ENCODE results near the gene EYA4. TPM values are rescaled to one million over a fixed set of nuclear protein-coding genes. Genes with fewer than 3 reads are reported as not detected.

EYA4 gene
- total RNA-seq, 2 experiments from 2014 or later: not detected

DNA sequence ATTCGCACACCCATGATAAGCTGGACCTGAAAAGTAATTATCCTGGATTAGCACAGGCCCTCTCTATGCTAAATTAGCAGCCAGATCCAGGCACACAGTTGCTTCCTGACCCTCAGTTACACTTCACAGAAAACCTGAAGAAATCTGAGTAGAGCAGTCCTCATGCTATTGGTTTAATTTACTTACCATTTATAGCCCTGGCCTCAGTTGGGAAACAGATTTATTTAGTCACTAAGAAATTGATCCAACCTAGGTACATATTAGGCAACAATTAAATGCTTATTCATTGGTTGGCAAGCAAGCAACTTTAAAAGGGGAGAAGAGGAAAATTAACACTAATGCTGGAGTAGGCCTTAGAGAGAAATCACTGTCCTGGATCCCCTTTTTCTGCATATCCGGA, 15.6 kb upstream of the EYA4 start:
- no peak for ATAC-seq (ENCODE audit: low read depth)
- POLR2A ChIA-PET: no interaction called here
- no peaks in the 10 kb centered on the region for H3K36me3 Mint-ChIP-seq

DNA sequence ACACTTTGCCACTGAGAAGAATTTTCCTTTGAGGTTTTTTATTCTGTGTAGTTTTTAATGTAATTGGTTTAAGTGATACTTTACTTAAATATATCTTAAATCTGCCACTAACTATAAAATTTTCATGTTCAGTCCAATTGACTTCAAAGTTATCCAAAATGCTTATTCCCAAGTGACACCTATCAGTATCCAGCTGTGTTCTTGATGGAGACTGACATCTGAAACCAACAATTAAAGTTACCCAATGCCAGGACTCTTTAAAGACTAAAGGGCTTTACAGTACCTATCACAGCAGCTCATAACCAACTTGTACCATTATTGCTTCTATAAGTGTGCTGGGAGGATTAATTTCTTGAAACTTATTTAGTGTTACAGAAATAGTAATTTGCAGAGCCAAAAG, 13.8 kb upstream of the EYA4 start:
- POLR2A ChIA-PET: no interaction called here
- no peak for DNase-seq
- no peak overlapping the region for H3K4me3 Mint-ChIP-seq
- H3K4me1 Mint-ChIP-seq: no peaks in the 10 kb centered on the region
- ATAC-seq (ENCODE audit: low read depth): no peak
- no peaks in the 10 kb centered on the region for H3K27me3 Mint-ChIP-seq
- no peaks in the 10 kb centered on the region for H3K9me3 Mint-ChIP-seq
- H3K27ac Mint-ChIP-seq: no peak overlapping the region
- no peaks in the 10 kb centered on the region for H3K36me3 Mint-ChIP-seq

More for the DNA sequence above, 15.6 kb upstream of the EYA4 start:
- no peak for DNase-seq
- Mint-ChIP-seq H3K9me3 (no peaks in the 10 kb centered on the region), H3K4me1 (no peaks in the 10 kb centered on the region), H3K4me3 (no peak overlapping the region), H3K27ac (no peak overlapping the region), H3K27me3 (peaks cover 2% of the 10 kb centered on the region)

DNA sequence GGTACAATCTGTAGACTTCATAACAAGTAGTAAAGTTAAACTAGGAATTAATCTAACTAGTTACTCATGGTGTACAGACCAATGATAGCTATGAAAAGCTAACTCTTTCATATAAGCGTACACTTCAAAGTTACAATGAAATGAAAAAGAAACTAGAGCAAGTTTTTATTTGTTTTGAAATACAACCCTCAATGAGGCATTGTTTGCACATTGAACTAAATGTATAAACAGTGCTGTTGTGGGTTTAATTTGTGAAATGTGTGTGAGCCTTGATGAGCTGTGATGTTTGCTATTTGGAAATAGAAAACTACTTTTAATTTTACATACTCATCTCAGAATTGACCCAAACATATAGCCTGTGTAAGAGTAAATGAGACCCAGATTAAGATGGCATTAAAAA, 11.1 kb upstream of the EYA4 start:
- H3K4me3 Mint-ChIP-seq: no peak overlapping the region
- no peaks in the 10 kb centered on the region for H3K36me3 Mint-ChIP-seq
- no peak overlapping the region for H3K27ac Mint-ChIP-seq
- DNase-seq (no peak), ATAC-seq (ENCODE audit: low read depth) (no peak)
- POLR2A ChIA-PET: no interaction called here
- H3K4me1 Mint-ChIP-seq: no peaks in the 10 kb centered on the region
- H3K9me3 Mint-ChIP-seq: no peaks in the 10 kb centered on the region
- no peaks in the 10 kb centered on the region for H3K27me3 Mint-ChIP-seq

DNA sequence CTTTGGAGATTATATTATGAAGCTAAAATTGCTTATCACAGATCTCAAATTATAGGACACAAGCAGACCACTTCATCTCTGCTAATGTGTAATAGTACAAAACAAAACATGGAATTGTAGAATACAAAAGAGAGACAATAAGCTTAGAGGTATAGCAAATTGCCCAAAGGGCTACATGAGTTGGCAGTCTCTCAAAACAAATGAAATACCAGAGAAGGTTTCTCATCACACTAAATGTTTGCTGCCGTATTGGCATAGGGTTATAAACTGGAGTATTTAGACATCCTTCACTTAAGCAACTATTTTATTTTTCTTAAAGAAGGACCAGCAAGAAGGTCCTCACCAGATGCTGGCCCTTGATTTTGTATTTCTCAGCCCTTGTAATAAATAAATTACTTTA, 5.9 kb upstream of the EYA4 start:
- Mint-ChIP-seq H3K27me3 (peaks cover 19% of the 10 kb centered on the region), H3K27ac (no peak overlapping the region), H3K36me3 (no peaks in the 10 kb centered on the region), H3K4me1 (no peaks in the 10 kb centered on the region), H3K4me3 (no peak overlapping the region), H3K9me3 (no peaks in the 10 kb centered on the region)
- DNase-seq: no peak
- POLR2A ChIA-PET: no interaction called here
- ATAC-seq (ENCODE audit: low read depth): no peak

DNA sequence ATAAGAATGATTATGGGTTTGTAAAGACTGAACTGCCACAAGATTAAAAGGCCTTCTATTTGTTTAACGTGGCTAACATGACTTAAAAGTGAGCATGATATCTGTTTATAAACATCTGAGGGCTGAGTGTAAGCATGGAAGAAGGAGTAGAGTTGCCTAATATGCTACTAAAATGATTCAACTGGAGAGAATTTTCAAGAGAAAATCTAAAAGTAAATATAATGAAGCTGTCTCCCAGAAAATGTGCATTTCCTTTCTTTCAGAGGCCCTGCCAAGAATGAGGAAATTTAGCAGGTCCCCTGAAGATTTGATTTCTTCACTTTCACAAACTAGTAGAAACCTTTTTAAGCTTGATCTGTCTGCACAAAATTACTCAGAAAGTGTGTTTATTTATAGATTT, 4.2 kb upstream of the EYA4 start:
- Mint-ChIP-seq H3K4me3 (no peak overlapping the region), H3K4me1 (peaks cover 4% of the 10 kb centered on the region), H3K27ac (no peak overlapping the region), H3K36me3 (no peaks in the 10 kb centered on the region), H3K27me3 (peaks cover 30% of the 10 kb centered on the region), H3K9me3 (no peaks in the 10 kb centered on the region)
- POLR2A ChIA-PET: no interaction called here
- ATAC-seq (ENCODE audit: low read depth): no peak
- DNase-seq: no peak

DNA sequence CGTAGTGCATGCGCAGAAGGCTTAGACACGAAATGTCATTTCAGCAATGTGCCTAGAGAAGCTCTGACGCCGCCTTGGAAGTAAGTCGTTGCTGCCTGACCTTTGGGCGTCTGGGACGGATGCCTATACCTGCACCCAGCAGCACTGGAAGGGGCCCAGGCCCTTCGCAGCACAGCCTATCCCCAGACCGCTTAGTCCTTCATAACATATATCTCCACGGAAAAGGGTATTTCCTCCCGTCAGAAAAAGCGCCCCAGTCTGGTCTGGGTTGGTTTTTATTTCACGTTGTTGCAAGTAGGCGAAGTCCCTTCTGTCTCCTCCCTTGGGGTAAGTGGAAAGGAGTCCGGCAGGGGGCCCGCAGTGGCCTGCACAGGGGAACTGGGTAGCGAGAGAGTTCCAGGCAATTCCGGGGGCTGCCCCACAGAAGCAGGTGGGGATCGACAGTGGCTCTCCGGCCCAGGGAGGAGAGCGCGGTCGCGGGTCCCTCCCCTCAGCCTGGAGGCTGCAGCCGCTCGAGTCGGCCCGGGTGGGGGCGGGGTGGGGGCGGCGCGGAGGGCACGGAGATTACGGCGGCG, 559 bp upstream of the EYA4 start:
- H3K4me3 Mint-ChIP-seq: no peak overlapping the region
- H3K27me3 Mint-ChIP-seq: peaks cover 64% of the 10 kb centered on the region
- DNase-seq: peak; percentile 29
- no peaks in the 10 kb centered on the region for H3K9me3 Mint-ChIP-seq
- H3K4me1 Mint-ChIP-seq: peaks cover 11% of the 10 kb centered on the region
- no peak for ATAC-seq (ENCODE audit: low read depth)
- H3K27ac Mint-ChIP-seq: no peak overlapping the region
- no peaks in the 10 kb centered on the region for H3K36me3 Mint-ChIP-seq
- POLR2A ChIA-PET: no interaction called here

DNA sequence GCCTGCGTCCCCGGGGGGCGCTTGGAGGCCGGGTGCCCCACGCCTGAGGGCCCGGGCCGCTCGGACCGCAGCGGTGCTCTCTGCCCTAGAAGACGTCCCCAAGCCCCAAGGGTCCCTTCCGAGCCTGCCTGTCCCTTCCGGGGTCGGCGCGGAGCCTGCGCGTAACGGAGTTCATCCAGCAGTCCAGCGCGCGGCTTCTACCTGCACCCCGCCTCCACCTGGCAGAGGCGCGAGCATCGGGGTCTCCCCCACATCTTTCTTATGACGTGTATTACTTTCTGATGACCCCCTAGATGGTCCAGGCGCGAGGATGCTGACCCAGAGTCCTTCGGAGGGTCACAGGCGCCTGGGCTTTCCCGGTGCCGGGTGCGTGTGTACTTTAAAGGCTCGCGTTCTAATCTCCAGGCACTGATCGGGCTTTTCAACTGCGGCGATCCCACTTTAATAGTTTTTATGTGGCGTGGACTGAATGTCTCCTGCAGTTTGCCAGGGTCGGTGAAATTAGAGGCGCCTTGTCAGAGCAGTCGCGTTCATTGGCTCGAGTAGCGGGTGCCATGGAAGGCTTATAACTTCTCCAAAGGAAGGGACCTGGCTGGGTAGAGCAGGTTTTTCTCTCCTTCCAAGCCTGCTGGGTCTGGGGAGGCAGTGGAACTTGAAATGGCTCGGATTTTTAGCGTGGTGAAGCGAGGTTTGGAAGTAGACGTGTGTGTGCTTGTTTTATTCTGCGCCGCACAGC, 912 bp downstream of the EYA4 start:
- H3K9me3 Mint-ChIP-seq: no peaks in the 10 kb centered on the region
- POLR2A ChIA-PET: no interaction called here
- no peak overlapping the region for H3K4me3 Mint-ChIP-seq
- peak; percentile 30 for DNase-seq
- no peak for ATAC-seq (ENCODE audit: low read depth)
- H3K27me3 Mint-ChIP-seq: peaks cover 68% of the 10 kb centered on the region
- H3K27ac Mint-ChIP-seq: no peak overlapping the region
- H3K4me1 Mint-ChIP-seq: peaks cover 11% of the 10 kb centered on the region
- H3K36me3 Mint-ChIP-seq: no peaks in the 10 kb centered on the region

DNA sequence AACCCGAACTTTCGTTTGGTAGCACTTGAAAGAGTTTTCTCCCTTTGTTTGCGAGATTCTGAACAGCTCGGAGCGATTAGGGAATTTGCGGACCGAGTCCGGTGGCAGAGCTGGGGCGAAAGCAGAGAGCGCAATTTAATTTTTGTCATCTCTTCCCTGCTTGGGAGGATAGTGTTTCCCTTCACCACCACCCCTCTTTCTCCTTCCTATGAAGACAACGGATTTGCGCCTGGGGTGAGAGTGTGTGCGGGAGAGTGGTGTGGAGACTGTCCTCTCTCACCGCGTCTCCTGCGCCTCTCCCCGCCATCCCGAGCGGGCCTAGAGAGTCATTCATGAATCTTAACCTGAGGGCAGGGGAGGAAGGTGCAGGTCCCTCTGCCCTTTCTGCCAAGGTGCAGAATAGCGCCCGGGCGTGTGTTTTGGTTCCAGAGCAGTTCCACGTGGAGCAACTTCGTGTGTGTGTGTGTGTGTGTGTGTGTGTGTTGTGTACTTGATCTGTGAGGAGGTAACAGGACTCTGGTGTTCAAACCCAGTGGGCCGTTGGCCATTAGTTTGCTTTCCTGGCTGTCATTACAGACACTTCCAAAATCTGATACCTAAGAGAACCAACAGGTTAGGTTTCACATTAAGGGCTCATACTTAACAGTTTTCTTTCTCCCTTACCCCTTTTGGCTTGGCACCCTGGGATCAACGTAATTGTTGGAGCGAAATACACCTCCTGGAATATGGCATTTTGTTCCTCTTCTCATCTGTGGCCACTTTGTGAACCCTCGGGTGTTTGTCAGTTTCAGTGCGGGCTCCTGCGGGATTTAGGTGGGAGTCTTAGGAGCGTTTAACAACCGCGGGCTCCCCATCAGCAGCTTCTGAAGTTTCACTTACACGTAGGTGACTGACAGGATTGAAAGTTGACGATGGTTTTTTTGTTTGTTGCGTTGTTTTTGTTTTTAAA, 1.8 kb downstream of the EYA4 start:
- peak overlapping the region; percentile 32 for H3K4me3 Mint-ChIP-seq
- H3K27ac Mint-ChIP-seq: no peak overlapping the region
- H3K4me1 Mint-ChIP-seq: peaks cover 11% of the 10 kb centered on the region
- no peak for DNase-seq
- no peaks in the 10 kb centered on the region for H3K9me3 Mint-ChIP-seq
- H3K27me3 Mint-ChIP-seq: peaks cover 69% of the 10 kb centered on the region
- no peak for ATAC-seq (ENCODE audit: low read depth)
- POLR2A ChIA-PET: no interaction called here
- no peaks in the 10 kb centered on the region for H3K36me3 Mint-ChIP-seq

DNA sequence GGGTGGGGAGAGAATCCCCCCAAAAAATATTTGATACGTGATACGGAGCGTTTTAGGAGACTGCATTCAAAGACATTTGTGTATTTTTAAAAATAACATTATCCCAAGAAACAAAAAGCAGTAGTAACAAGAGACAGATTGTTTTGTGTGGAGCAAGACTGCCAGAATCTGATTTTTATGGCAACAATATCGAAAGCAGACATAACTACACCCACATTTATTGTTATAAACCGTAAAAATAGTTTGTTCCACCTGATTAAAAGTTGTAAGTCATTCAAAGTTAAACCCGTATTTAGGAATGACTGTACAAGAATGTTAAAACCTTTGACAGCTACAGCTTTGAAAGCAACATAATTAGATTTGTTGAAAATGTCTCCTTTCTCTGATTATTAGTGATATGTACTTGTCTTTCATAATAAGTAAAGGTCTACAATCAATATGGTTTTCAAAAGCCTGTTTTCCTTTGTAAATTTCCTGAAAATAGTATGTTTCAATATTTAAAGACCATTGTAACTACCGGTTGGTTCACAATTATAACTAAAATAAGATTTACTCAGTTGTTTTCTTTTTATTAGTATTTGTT, 2.7 kb downstream of the EYA4 start:
- no peak overlapping the region for H3K4me3 Mint-ChIP-seq
- H3K27me3 Mint-ChIP-seq: peaks cover 67% of the 10 kb centered on the region
- no peaks in the 10 kb centered on the region for H3K36me3 Mint-ChIP-seq
- DNase-seq (no peak), ATAC-seq (ENCODE audit: low read depth) (no peak)
- H3K27ac Mint-ChIP-seq: no peak overlapping the region
- H3K9me3 Mint-ChIP-seq: no peaks in the 10 kb centered on the region
- POLR2A ChIA-PET: no interaction called here
- H3K4me1 Mint-ChIP-seq: peaks cover 11% of the 10 kb centered on the region

DNA sequence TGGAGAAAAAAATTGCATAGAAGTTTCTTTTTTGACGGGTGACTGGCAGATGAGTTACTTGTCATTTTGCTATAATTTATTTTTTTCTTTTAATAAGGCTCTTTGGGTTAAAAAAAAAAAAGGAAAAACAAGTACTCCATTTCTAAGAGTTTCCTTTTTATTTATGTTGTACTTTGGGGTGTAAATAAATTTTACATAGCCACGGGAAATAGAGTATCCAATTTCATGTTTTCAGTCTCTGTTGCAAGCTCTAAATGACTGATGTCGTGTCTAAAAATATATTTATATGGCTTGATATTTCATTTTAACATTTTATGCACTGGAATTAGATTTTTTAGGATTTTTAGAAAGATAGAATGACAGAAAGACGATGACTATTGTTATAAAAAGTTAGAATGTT, 3.4 kb downstream of the EYA4 start:
- POLR2A ChIA-PET: no interaction called here
- H3K27ac Mint-ChIP-seq: no peak overlapping the region
- no peaks in the 10 kb centered on the region for H3K36me3 Mint-ChIP-seq
- peaks cover 11% of the 10 kb centered on the region for H3K4me1 Mint-ChIP-seq
- H3K4me3 Mint-ChIP-seq: no peak overlapping the region
- ATAC-seq (ENCODE audit: low read depth): no peak
- DNase-seq: no peak
- no peaks in the 10 kb centered on the region for H3K9me3 Mint-ChIP-seq
- peaks cover 65% of the 10 kb centered on the region for H3K27me3 Mint-ChIP-seq

DNA sequence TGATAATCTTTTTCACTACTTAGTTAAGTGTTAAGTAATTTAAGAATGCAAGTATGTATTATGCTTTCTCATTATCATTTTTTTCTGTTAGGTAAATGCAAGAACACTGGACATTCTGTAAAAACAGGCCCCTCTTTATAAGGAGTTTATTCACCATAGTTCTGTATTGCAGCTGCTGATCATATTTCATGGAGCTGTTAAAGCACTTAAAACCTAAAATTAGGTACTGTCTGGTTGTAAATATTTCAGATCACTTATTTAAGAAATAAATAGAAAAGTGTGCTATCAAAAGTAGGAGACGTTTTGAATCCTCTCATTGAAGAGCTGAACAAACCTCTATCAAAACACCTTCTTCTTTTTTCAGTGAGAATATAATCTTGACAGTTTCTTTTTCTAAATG, 3.9 kb downstream of the EYA4 start:
- POLR2A ChIA-PET: no interaction called here
- Mint-ChIP-seq H3K27me3 (peaks cover 60% of the 10 kb centered on the region), H3K4me3 (no peak overlapping the region)

DNA sequence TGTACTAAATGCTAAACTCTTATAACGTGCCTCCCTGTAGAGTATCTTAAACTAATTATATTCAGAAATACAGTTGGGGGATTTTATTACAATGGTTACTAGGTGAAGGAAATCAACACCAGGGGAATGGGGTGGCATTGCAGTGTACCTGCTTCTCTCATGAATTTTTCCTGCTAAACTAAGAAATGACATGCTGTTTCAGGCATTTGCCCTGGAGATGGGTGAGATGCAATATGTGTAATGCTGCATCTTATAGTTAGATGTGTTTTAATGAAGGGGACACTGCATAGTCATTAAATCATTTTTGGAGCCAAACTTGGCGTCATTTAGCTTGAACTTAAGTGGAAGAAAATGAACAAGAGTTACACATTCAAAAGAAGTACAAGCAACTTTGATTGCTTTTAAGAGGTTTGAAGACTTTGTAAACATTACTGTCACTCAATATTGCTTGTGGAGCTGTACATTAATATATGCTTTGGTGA, 4.3 kb downstream of the EYA4 start:
- no peaks in the 10 kb centered on the region for H3K9me3 Mint-ChIP-seq
- no peaks in the 10 kb centered on the region for H3K36me3 Mint-ChIP-seq
- H3K4me3 Mint-ChIP-seq: no peak overlapping the region
- no peak for DNase-seq
- H3K27me3 Mint-ChIP-seq: peaks cover 56% of the 10 kb centered on the region
- no peak for ATAC-seq (ENCODE audit: low read depth)
- H3K4me1 Mint-ChIP-seq: peaks cover 9% of the 10 kb centered on the region
- H3K27ac Mint-ChIP-seq: no peak overlapping the region
- POLR2A ChIA-PET: no interaction called here

More for the DNA sequence above, 3.9 kb downstream of the EYA4 start:
- Mint-ChIP-seq H3K4me1 (peaks cover 11% of the 10 kb centered on the region), H3K27ac (no peak overlapping the region), H3K9me3 (no peaks in the 10 kb centered on the region), H3K36me3 (no peaks in the 10 kb centered on the region)
- ATAC-seq (ENCODE audit: low read depth) (no peak), DNase-seq (no peak)

DNA sequence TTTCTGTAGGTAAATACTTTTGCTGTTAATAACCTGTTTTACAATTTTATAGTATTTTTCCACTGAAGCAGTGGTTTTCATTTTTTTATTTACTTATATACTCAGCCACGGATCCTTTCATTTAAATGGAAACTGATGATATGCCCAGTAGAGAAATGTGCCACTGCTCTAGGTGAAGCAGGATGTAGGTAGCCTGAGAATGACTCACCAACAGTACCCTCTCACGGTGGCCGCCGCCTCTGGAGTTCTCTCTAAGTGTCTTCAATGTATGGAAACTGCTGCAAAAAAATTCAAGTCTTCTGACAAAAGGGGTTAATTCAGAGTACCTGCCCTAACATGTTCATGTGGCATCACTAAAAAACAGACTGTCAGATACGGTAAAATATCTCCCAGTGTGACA, 6.4 kb downstream of the EYA4 start:
- no peak for DNase-seq

More for the DNA sequence above, 6.4 kb downstream of the EYA4 start:
- H3K4me3 Mint-ChIP-seq: no peak overlapping the region
- no peaks in the 10 kb centered on the region for H3K36me3 Mint-ChIP-seq
- H3K4me1 Mint-ChIP-seq: peaks cover 6% of the 10 kb centered on the region
- H3K9me3 Mint-ChIP-seq: no peaks in the 10 kb centered on the region
- peaks cover 41% of the 10 kb centered on the region for H3K27me3 Mint-ChIP-seq
- no peak for ATAC-seq (ENCODE audit: low read depth)
- H3K27ac Mint-ChIP-seq: no peak overlapping the region
- POLR2A ChIA-PET: no interaction called here
